ENCODE results near the gene THAP8. TPM values are rescaled to one million over a fixed set of nuclear protein-coding genes. Genes with fewer than 3 reads are reported as not detected.
"Not testable (repeated sequence)": the region's sequence is repeated elsewhere in the genome, so short reads cannot be mapped to it uniquely, and the experiment has no call there.

THAP8 gene
- total RNA-seq, 1 donor from 2014 or later = 6.0 TPM

DNA sequence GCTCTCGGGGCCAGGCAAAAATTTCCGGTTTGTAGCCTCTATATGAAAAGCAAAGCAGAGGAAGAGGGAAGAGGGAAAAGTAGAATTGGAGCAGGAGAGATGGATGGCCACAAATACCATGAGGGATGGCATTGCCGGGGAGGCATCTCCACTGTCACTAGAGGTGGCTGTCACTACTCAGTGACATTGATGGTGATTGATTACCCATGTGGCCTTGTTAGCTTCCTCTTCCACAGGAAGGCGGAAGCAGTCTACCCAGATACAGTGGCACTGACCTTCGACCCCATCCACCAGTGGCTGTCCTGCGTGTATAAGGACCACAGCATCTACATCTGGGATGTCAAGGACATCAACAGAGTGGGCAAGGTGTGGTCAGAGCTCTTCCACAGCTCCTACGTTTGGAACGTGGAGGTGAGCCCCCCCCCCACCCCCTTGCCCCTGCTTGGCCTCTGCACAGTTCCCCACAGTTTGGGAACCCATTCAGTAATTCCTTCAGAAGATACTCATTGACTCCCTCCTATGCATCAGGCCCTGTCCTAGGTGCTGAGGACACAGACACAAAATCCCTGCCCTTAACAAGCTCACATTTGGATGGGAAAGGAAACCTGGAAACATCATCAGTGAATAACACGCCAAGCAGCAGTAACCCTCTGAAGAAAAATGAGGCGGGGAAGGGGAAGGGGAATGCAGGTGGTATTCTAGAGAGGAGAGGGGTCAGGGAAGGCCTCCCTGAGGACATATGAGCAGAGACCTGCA is 19.2 kb upstream of the THAP8 start:
- Histone ChIP-seq H3K4me1 (ENCODE audit: insufficient read depth, low read length) (peaks cover 9% of the 10 kb centered on the region), H3K36me3 (ENCODE audit: insufficient read depth, low read length) (peaks cover 2% of the 10 kb centered on the region), H4K20me1 (ENCODE audit: insufficient read depth, low read length) (peaks cover 33% of the 10 kb centered on the region), H3K9me3 (ENCODE audit: insufficient read depth, low read depth, low read length) (no peaks in the 10 kb centered on the region), H3K9ac (ENCODE audit: low read length) (no peak overlapping the region), H3K79me2 (ENCODE audit: insufficient read depth, low read length) (no peaks in the 10 kb centered on the region), H3K27ac (ENCODE audit: low read depth, low read length) (no peak overlapping the region), H3K27me3 (ENCODE audit: insufficient read depth, low read length) (no peaks in the 10 kb centered on the region), H3K4me3 (ENCODE audit: insufficient read depth, low read depth, low read length) (no peak overlapping the region), H3K4me2 (ENCODE audit: low read length) (no peak overlapping the region), H2AFZ (ENCODE audit: low read depth, low read length) (no peak overlapping the region)
- Mint-ChIP-seq H3K9me3 (ENCODE audit: unreplicated experiment) (no peaks in the 10 kb centered on the region), H3K27me3 (ENCODE audit: low read depth, unreplicated experiment) (peaks cover 5% of the 10 kb centered on the region), H3K36me3 (ENCODE audit: low read depth, unreplicated experiment) (peaks cover 10% of the 10 kb centered on the region), H3K27ac (ENCODE audit: unreplicated experiment) (no peak overlapping the region), H3K4me1 (ENCODE audit: low read depth, unreplicated experiment) (no peaks in the 10 kb centered on the region), H3K4me3 (ENCODE audit: unreplicated experiment) (no peak overlapping the region)
- TF ChIP-seq, protein P1, sequence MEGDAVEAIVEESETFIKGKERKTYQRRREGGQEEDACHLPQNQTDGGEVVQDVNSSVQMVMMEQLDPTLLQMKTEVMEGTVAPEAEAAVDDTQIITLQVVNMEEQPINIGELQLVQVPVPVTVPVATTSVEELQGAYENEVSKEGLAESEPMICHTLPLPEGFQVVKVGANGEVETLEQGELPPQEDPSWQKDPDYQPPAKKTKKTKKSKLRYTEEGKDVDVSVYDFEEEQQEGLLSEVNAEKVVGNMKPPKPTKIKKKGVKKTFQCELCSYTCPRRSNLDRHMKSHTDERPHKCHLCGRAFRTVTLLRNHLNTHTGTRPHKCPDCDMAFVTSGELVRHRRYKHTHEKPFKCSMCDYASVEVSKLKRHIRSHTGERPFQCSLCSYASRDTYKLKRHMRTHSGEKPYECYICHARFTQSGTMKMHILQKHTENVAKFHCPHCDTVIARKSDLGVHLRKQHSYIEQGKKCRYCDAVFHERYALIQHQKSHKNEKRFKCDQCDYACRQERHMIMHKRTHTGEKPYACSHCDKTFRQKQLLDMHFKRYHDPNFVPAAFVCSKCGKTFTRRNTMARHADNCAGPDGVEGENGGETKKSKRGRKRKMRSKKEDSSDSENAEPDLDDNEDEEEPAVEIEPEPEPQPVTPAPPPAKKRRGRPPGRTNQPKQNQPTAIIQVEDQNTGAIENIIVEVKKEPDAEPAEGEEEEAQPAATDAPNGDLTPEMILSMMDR (IDR thresholded peaks at IDR 0.05; ENCODE audit: insufficient read depth, low read depth, low read length) = no peak
- no peak for TF ChIP-seq EZH2 (IDR thresholded peaks at IDR 0.05; ENCODE audit: insufficient read depth, low read length)
- DNase-seq (ENCODE audit: low read depth) = no peak
- no peak for FAIRE-seq

DNA sequence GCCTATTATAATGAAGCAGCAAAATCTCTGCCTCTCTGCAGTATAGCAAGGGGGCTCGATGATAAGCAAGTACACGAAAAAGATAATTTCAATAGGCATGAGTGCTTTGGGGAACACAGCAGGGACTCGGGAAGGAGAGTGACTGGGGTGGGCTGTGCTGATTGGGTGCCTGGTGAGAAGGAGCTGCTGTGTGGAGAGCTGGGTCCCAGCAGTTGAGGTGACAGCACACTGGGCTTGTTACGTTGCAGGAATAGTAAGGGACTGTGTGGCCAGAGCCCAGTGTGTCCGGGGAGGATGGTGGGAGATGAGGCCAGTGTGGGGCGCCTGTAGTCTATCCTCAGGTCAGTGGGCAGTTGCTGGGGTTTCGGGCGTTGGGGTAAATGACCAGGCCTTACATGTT is 18.0 kb upstream of the THAP8 start:
- Histone ChIP-seq H2AFZ (ENCODE audit: low read depth, low read length) (no peak overlapping the region), H3K79me2 (ENCODE audit: insufficient read depth, low read length) (no peaks in the 10 kb centered on the region), H3K9me3 (ENCODE audit: insufficient read depth, low read depth, low read length) (no peaks in the 10 kb centered on the region), H3K27me3 (ENCODE audit: insufficient read depth, low read length) (no peaks in the 10 kb centered on the region), H3K4me2 (ENCODE audit: low read length) (no peak overlapping the region), H4K20me1 (ENCODE audit: insufficient read depth, low read length) (peaks cover 41% of the 10 kb centered on the region), H3K27ac (ENCODE audit: low read depth, low read length) (no peak overlapping the region), H3K4me3 (ENCODE audit: insufficient read depth, low read depth, low read length) (no peak overlapping the region), H3K4me1 (ENCODE audit: insufficient read depth, low read length) (peaks cover 9% of the 10 kb centered on the region), H3K9ac (ENCODE audit: low read length) (no peak overlapping the region), H3K36me3 (ENCODE audit: insufficient read depth, low read length) (peaks cover 4% of the 10 kb centered on the region)
- H3K9me3 Mint-ChIP-seq (ENCODE audit: unreplicated experiment) = no peaks in the 10 kb centered on the region
- TF ChIP-seq, protein P1 (IDR thresholded peaks at IDR 0.05; ENCODE audit: insufficient read depth, low read depth, low read length) = no peak
- TF ChIP-seq EZH2 (IDR thresholded peaks at IDR 0.05; ENCODE audit: insufficient read depth, low read length) = no peak
- H3K27ac Mint-ChIP-seq (ENCODE audit: unreplicated experiment) = peak overlapping the region; percentile 66
- no peak overlapping the region for H3K4me3 Mint-ChIP-seq (ENCODE audit: unreplicated experiment)
- no peak for FAIRE-seq
- H3K27me3 Mint-ChIP-seq (ENCODE audit: low read depth, unreplicated experiment) = peaks cover 5% of the 10 kb centered on the region
- H3K36me3 Mint-ChIP-seq (ENCODE audit: low read depth, unreplicated experiment) = peaks cover 15% of the 10 kb centered on the region
- DNase-seq (ENCODE audit: low read depth) = no peak
- no peaks in the 10 kb centered on the region for H3K4me1 Mint-ChIP-seq (ENCODE audit: low read depth, unreplicated experiment)

DNA sequence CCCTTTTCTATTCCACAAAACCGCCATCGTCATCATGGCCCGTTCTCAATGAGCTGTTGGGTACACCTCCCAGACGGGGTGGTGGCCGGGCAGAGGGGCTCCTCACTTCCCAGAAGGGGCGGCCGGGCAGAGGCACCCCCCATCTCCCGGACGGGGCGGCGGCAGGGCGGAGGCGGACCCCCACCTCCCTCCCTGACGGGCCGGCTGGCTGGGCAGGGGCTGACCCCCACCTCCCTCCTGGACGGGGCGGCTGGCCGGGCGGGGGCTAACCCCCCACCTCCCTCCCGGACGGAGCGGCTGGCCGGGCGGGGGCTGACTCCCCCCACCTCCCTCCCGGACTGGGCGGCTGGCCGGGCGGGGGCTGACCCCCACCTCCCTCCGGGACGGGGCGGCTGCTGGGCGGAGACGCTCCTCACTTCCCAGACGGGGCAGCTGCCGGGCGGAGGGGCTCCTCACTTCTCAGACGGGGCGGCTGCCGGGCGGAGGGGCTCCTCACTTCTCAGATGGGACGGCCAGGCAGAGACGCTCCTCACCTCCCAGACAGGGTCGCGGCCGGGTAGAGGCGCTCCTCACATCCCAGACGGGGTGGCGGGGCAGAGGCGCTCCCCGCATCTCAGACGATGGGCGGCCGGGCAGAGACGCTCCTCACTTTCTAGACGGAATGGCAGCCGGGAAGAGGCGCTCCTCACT is 14.9 kb upstream of the THAP8 start:
- not testable (repeated sequence) for H3K27me3 ChIP-seq (ENCODE audit: insufficient read depth, low read length); H3K27ac ChIP-seq (ENCODE audit: low read depth, low read length); H3K36me3 ChIP-seq (ENCODE audit: insufficient read depth, low read length); FAIRE-seq; H3K9me3 ChIP-seq (ENCODE audit: insufficient read depth, low read depth, low read length); H3K27ac Mint-ChIP-seq (ENCODE audit: unreplicated experiment); H3K9me3 Mint-ChIP-seq (ENCODE audit: unreplicated experiment); H3K4me3 Mint-ChIP-seq (ENCODE audit: unreplicated experiment); H3K4me1 Mint-ChIP-seq (ENCODE audit: low read depth, unreplicated experiment); H3K4me2 ChIP-seq (ENCODE audit: low read length); H3K79me2 ChIP-seq (ENCODE audit: insufficient read depth, low read length); DNase-seq (ENCODE audit: low read depth); H2AFZ ChIP-seq (ENCODE audit: low read depth, low read length); H3K4me1 ChIP-seq (ENCODE audit: insufficient read depth, low read length); H3K4me3 ChIP-seq (ENCODE audit: insufficient read depth, low read depth, low read length); H3K9ac ChIP-seq (ENCODE audit: low read length)
- H4K20me1 ChIP-seq (ENCODE audit: insufficient read depth, low read length) = peaks cover 41% of the 10 kb centered on the region
- Mint-ChIP-seq H3K36me3 (ENCODE audit: low read depth, unreplicated experiment) (peaks cover 22% of the 10 kb centered on the region), H3K27me3 (ENCODE audit: low read depth, unreplicated experiment) (peaks cover 13% of the 10 kb centered on the region)

Measured in astrocyte (in vitro differentiated cells and primary cell).